DMS153 treated with DMSO at 0.1 percent for 48 hours (cell line): ENCODE data around the gene SOCS2.
"Not testable (repeated sequence)": the region's sequence is repeated elsewhere in the genome, so short reads cannot be mapped to it uniquely, and the experiment has no call there.

Experiments
- DNase-seq: peaks from one replicate; lab custom pipeline; 2025; ENCODE audit not compliant: unreplicated experiment; lab: John Stamatoyannopoulos, UW

Gene SOCS2, protein sequence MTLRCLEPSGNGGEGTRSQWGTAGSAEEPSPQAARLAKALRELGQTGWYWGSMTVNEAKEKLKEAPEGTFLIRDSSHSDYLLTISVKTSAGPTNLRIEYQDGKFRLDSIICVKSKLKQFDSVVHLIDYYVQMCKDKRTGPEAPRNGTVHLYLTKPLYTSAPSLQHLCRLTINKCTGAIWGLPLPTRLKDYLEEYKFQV

GRCh38 chr12:93571925-93572711 lies at the start of gene SOCS2:
Gene SOCS2, plus strand, starts transcription at chr12:93572675. Its CDS starts 223 bp downstream, at chr12:93572898.
- DNase-seq: no peak

GRCh38 chr12:93524386-93525133 lies 47.9 kb upstream of the SOCS2 start:
- DNase-seq: no peak

GRCh38 chr12:93526786-93527428 lies 45.6 kb upstream of the SOCS2 start:
- no peak for DNase-seq

- no peak for DNase-seq
These were observed 42.1 kb upstream of the SOCS2 start for GRCh38 chr12:93530358-93530757.

DNA sequence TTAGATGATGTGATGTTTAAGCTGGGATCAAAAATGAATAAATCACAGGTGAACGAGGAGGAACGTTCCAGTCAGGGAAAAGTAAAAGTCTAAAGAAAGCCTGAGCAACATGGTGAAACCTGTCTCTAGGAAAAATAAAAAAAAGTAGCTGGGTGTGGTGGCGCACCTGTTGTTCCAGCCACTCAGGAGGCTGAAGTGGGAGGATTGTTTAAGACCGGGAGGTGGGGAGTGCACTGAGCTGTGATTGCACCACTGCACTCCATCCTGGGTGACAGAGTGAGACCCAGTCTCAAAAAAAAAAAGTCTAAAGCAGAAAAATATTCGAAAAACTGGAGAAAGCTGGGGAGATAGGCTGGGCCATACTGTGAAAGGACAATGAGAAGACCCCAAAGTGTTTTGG lies 39.2 kb upstream of the SOCS2 start:
- no peak for DNase-seq

GRCh38 chr12:93536111-93536765 lies 36.2 kb upstream of the SOCS2 start:
- DNase-seq: no peak

DNA sequence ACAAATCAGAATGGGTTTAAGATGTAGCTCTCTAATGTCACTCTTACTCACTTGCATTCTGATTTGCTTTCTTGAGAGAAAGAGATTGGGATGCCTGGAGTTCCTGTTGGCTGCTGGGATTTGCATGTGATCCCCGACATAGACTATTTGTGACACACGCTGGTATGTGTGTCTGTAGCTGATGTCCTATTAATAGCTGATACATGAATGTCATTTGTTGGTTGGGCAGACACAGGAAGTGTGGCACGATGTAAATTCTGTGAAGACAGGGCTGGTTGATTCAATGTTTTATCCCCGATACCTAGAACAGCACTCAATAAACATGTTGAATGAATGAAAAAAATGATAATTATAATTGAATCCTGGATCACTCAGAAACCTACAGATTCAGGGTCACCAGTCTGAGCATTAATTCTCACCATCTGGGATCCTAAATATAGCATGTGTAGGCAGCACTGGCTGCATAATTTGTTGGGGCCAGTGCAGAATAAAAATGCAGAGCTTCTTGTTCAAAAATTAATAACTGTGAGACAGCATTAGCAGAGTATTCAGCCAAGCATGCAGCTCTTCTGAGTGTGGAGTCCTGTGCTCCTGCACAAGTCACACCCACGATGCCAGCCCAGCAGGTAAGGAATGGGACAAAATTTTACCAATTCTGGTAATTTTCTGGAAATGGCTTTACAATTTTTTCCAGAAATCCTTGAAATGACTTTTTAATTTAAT lies 35.5 kb upstream of the SOCS2 start:
- DNase-seq: no peak

- no peak for DNase-seq
These were observed 34.7 kb upstream of the SOCS2 start for GRCh38 chr12:93537769-93538168.

- no peak for DNase-seq
These were observed 32.7 kb upstream of the SOCS2 start for GRCh38 chr12:93539821-93540220.

DNA sequence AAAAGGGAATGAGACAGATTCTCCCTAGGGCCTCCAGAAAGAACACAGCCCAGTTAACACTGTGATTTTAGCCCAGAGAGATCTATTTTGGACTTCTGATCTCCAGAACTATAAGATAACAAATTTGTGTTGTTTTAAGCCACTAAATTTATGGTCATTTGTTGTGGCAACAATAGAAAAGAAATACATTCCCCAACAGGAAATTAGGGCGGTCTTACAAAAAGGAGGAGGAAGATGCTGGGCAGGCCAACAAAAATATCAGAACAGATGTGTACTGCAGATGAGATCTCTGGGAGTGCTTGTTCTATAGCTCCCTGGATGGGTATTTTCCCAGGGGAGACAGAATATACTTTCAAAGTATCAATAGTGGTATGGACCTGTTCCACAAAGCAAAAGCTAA lies 32.0 kb upstream of the SOCS2 start:
- no peak for DNase-seq

DNA sequence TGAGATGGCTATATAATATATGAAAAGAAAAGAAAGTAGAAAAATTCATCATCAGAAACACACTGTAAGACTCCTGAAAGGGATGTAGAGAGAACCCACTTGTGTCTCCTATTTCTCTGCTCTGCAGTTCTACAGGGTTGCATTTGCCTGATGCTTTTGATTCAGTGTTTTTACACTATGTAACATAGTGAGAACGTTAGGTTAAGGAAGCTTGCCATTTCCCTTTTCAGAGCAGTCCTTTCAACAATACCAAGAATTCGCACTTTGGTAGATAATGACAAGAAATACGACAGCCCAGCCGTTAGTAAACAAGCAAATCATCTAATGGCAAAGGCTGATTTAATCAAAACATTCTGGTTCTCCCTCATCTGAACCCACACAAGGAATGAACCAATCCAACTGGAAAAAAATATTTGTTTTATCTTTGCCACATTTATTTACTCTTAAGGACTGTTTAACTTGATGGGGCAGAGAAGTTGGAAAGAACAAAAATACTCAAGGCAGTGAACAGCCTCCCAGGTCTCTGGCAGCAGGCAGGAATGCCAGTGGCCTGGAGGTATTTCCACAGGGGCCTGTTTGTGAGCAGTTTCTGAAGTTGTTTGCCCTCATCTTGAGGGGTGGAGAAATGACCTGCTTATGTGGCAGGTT lies 30.8 kb upstream of the SOCS2 start:
- no peak for DNase-seq

GRCh38 chr12:93547778-93548177 lies 24.7 kb upstream of the SOCS2 start:
- no peak for DNase-seq

- DNase-seq: no peak
These were observed 23.3 kb upstream of the SOCS2 start for GRCh38 chr12:93549174-93549573.

DNA sequence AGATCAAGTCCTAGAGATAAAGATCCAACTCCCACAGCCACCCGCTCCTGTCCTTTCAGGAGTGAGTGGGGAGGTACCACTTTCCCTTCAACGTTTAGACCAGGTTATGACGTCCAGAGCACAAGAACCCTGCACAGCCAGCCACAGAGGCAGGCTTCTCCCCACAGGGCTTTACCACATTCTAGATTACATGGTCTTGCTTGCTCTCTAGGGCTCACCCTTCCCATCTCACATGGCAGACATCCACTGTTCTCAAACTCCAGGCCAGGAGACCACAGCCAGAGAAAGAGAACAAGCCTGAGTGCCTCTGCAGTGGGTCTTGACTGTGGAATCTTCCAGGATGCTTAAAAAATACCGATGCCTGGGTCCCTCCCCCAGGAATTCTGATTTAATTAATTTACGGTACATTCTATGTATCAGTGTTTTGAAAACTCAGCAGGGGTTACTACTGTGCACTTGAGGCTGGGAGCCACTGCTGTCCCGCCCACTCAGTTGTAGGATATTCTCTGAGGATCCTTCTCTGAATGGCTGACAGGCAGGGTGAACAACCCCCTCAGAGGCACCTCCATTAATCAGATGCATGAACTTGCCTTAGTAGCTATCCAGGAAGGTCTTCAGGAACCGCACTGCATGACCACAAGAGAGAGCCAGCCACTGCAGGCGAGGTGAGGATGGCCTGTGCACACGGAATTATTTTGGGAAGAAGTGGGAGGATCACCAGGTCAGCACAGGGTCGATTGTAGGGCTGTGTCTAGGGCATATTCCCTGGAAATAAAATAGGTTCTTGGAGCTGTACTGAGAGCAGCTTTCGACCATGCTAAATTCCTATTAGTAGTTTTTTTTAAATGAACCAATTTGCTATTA lies 21.5 kb upstream of the SOCS2 start:
- DNase-seq: no peak

GRCh38 chr12:93552427-93552826 lies 20.0 kb upstream of the SOCS2 start:
- no peak for DNase-seq

- DNase-seq: not testable (repeated sequence)
These were observed 14.6 kb upstream of the SOCS2 start for GRCh38 chr12:93557879-93558278.

GRCh38 chr12:93558685-93559084 lies 13.8 kb upstream of the SOCS2 start:
- not testable (repeated sequence) for DNase-seq

GRCh38 chr12:93563807-93564538 lies 8.5 kb upstream of the SOCS2 start:
- DNase-seq: no peak
